NT2/D1 (cell line): ENCODE results near the gene DOCK2.

Source experiments
- SUZ12 ChIP-seq: IDR thresholded peaks from 2 replicates; pipeline ENCODE4 v1.6.1; 2011; ENCODE audit not compliant: insufficient read length, insufficient read depth; ENCODE audit errors: extremely low read depth
- YY1 ChIP-seq: IDR thresholded peaks from 2 replicates; pipeline ENCODE4 v1.6.1; 2011; ENCODE audit not compliant: insufficient read length, insufficient read depth
- ZNF274 ChIP-seq: IDR thresholded peaks from 2 replicates; pipeline ENCODE4 v1.6.1; 2011; ENCODE audit warnings: mild to moderate bottlenecking, low read depth, low read length

DNA sequence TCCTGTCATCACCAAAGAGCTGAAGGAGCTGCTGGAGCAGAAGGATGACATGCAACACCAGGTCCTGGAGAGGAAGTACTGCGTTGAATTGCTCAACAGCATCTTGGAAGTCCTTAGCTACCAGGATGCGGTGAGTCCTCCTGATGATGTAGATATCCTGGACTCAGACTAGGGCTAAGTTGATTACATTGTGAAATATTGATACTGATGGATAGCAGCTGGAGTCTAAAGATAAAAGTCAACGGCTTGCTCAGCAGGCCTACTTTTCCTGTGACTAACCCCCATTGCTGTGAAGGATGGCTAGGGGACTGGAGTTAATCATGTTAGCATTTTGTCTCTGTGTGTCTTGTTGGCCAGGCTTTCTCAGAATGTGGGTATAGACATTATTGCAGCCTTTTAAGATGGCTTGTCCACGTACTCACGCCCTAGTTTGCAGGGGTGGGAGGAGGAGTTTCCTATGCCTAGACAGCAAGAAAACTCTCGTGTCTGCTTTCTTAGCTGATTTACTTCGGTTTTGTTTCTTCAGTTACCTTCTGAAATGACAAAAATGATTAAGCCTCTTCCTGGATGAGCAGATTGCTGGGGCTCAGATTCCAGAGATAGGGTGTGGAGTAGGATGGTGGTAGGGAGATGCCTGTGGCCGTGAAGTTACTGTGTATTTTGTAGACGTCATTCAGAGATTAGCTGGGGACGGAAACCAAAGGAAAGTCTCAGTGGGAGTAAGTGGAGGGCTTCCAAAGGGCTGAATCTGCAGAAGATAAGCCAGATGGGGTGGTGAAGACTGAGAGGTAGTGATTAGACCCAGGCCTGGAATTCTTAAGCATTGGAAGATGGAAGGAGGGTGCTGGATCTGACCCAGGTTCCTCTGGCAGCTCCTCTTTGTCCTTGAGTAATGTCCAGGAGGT is 166.3 kb downstream of the DOCK2 start:
- TF ChIP-seq SUZ12: no peak
- TF ChIP-seq ZNF274: no peak
- TF ChIP-seq YY1: no peak
